Dendritic cell treated with granulocyte-macrophage colony-stimulating factor and Interleukin-4, amounts not matched to agents 40 ng/mL and 50 ng/mL, for 4 days (primary cell): ENCODE results near the gene GAST.
"Not testable (repeated sequence)": the region's sequence is repeated elsewhere in the genome, so short reads cannot be mapped to it uniquely, and the experiment has no call there.

Source experiments
- H3K27ac Mint-ChIP-seq: one replicate; pipeline ENCODE4 v1.8.0; 2022; ENCODE audit warnings: mild to moderate bottlenecking, mixed read lengths
- H3K27me3 Mint-ChIP-seq: one replicate; pipeline ENCODE4 v1.8.0; 2022; ENCODE audit warnings: mild to moderate bottlenecking, mixed read lengths
- H3K36me3 Mint-ChIP-seq: one replicate; pipeline ENCODE4 v1.8.0; 2022; ENCODE audit warnings: low read depth, mixed read lengths
- H3K4me1 Mint-ChIP-seq: one replicate; pipeline ENCODE4 v1.8.0; 2022; ENCODE audit warnings: low read depth, mixed read lengths
- H3K4me3 Mint-ChIP-seq: one replicate; pipeline ENCODE4 v1.8.0; 2022; ENCODE audit warnings: mild to moderate bottlenecking, moderate library complexity, mixed read lengths
- H3K9me3 Mint-ChIP-seq: one replicate; pipeline ENCODE4 v1.8.0; 2022; ENCODE audit warnings: mixed read lengths
- intact Hi-C: fragments of 100-400 bp; cut with micrococcal nuclease; formaldehyde crosslinking; loops from one replicate; pipeline ENCODE4 v1.15.0; 2022

GAST gene

GRCh38 chr17:41689497-41690299 is 22.4 kb upstream of the GAST start:
- H3K4me3 Mint-ChIP-seq: peak overlapping the region; percentile 95
- no peaks in the 10 kb centered on the region for H3K27me3 Mint-ChIP-seq
- H3K9me3 Mint-ChIP-seq: no peaks in the 10 kb centered on the region
- intact Hi-C loops: no loop called here
- peak overlapping the region; percentile 100 for H3K27ac Mint-ChIP-seq
- peaks cover 28% of the 10 kb centered on the region for H3K4me1 Mint-ChIP-seq
- H3K36me3 Mint-ChIP-seq: peaks cover 62% of the 10 kb centered on the region

DNA sequence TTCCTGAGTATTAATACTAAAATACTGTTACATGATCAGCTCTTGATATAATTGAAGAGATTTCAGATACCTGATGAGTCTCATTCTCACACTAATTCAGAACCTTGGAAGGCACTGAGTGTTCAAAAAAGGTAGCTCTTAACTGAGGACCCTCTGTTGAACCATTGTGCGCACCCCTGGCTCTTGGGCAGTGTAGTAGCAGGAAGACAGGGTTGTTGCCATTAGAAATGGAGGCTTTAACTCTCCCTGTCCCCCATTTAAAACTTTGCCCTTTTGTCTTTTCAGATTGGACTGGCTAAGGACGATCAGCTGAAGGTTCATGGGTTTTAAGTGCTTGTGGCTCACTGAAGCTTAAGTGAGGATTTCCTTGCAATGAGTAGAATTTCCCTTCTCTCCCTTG is 21.6 kb upstream of the GAST start:
- intact Hi-C loops: no loop called here
- peaks cover 35% of the 10 kb centered on the region for H3K4me1 Mint-ChIP-seq
- H3K9me3 Mint-ChIP-seq: no peaks in the 10 kb centered on the region
- H3K27ac Mint-ChIP-seq: peak overlapping the region; percentile 100
- H3K4me3 Mint-ChIP-seq: peak overlapping the region; percentile 95
- H3K36me3 Mint-ChIP-seq: peaks cover 70% of the 10 kb centered on the region
- H3K27me3 Mint-ChIP-seq: no peaks in the 10 kb centered on the region

- Mint-ChIP-seq H3K9me3 (no peaks in the 10 kb centered on the region), H3K4me3 (no peak overlapping the region), H3K4me1 (peaks cover 38% of the 10 kb centered on the region), H3K36me3 (peaks cover 72% of the 10 kb centered on the region), H3K27ac (peak overlapping the region; percentile 100), H3K27me3 (no peaks in the 10 kb centered on the region)
- intact Hi-C loops: no loop called here
Measured at GRCh38 chr17:41691031-41691777, 20.9 kb upstream of the GAST start.

- H3K27ac Mint-ChIP-seq: peak overlapping the region; percentile 64
- peaks cover 72% of the 10 kb centered on the region for H3K36me3 Mint-ChIP-seq
- peak overlapping the region; percentile 9 for H3K4me3 Mint-ChIP-seq
- no peaks in the 10 kb centered on the region for H3K9me3 Mint-ChIP-seq
- H3K27me3 Mint-ChIP-seq: no peaks in the 10 kb centered on the region
- intact Hi-C loops: no loop called here
- H3K4me1 Mint-ChIP-seq: peaks cover 38% of the 10 kb centered on the region
Measured at GRCh38 chr17:41692722-41693521, 19.2 kb upstream of the GAST start.

DNA sequence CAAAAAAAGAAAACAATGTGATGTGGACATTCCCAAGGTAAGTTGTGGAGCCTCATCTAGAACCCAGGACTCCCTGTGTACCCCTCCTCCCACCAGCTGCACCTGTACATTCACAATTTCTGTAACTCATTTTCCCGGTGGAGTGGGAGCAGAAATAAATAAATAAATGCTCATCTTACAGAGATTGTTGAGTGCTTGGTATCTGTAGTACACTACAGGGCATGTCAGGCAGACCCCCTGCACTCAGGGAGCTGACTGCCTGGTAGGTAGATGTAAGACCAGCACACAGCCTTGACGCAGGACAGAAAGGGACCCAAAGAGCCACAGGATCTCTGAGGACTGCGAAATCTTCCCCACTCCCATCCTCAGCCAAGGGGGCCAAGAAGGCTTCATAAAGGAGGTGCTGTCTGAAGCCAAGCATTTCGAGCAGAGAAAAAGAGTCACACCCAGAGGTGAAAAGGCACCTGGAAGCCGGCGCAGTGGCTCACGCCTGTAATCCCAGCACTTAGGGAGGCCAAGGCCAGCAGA is 16.9 kb upstream of the GAST start:
- H3K4me1 Mint-ChIP-seq: peaks cover 28% of the 10 kb centered on the region

GRCh38 chr17:41695954-41696757 is 16.0 kb upstream of the GAST start:
- no peaks in the 10 kb centered on the region for H3K9me3 Mint-ChIP-seq
- H3K36me3 Mint-ChIP-seq: peaks cover 45% of the 10 kb centered on the region
- peaks cover 28% of the 10 kb centered on the region for H3K4me1 Mint-ChIP-seq
- intact Hi-C loops: no loop called here
- no peaks in the 10 kb centered on the region for H3K27me3 Mint-ChIP-seq
- no peak overlapping the region for H3K4me3 Mint-ChIP-seq
- H3K27ac Mint-ChIP-seq: peak overlapping the region; percentile 44

More for the DNA sequence above, 16.9 kb upstream of the GAST start:
- H3K36me3 Mint-ChIP-seq: peaks cover 54% of the 10 kb centered on the region
- H3K27ac Mint-ChIP-seq: peak overlapping the region; percentile 44
- no peaks in the 10 kb centered on the region for H3K27me3 Mint-ChIP-seq
- no peak overlapping the region for H3K4me3 Mint-ChIP-seq
- intact Hi-C loops: no loop called here
- H3K9me3 Mint-ChIP-seq: no peaks in the 10 kb centered on the region

GRCh38 chr17:41697122-41697962 is 14.8 kb upstream of the GAST start:
- Mint-ChIP-seq H3K27ac (no peak overlapping the region), H3K9me3 (no peaks in the 10 kb centered on the region), H3K27me3 (peaks cover 2% of the 10 kb centered on the region), H3K4me1 (peaks cover 28% of the 10 kb centered on the region), H3K36me3 (peaks cover 33% of the 10 kb centered on the region), H3K4me3 (no peak overlapping the region)
- intact Hi-C loops: no loop called here

DNA sequence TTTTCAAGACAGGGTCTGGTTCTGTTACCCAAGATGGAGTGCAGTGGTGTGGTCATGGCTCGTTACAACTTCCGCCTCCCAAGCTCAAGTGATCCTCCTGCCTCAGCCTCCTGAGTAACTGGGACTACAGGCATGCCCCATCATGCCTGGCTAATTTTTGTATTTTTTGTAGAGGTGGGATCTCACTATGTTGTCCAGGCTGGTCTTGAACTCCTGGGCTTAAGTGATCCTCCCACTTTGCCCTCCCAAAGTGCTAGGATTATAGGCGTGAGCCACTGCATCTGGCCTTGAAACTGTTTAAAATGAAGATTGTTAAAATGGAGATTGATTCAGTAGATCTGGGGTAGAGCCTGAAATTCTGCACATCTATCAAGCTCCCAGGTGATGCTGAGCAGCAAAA is 11.3 kb upstream of the GAST start:
- H3K9me3 Mint-ChIP-seq, H3K27me3 Mint-ChIP-seq, intact Hi-C loops, H3K27ac Mint-ChIP-seq, H3K36me3 Mint-ChIP-seq, H3K4me3 Mint-ChIP-seq: not testable (repeated sequence)
- H3K4me1 Mint-ChIP-seq: peaks cover 17% of the 10 kb centered on the region

DNA sequence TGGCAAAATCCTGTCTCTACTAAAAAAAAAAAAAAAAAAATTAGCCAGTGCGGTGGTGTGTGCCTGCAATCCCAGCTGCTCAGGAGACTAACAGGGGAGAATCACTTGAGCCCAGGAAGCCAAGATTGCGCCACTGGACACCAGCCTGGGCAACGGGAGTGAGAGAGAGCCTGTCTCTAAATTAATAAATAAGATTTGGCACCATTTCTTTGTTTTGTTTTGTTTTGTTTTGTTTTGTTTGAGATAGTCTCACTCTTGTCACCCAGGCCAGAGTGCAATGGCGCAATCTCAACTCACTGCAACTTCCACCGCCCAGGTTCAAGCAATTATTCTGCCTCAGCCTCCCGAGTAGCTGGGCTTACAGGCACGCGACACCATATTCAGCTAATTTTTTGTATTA is 9.4 kb upstream of the GAST start:
- no peaks in the 10 kb centered on the region for H3K36me3 Mint-ChIP-seq
- no peaks in the 10 kb centered on the region for H3K4me1 Mint-ChIP-seq
- H3K27me3 Mint-ChIP-seq: peaks cover 8% of the 10 kb centered on the region
- no peaks in the 10 kb centered on the region for H3K9me3 Mint-ChIP-seq
- intact Hi-C loops: no loop called here
- no peak overlapping the region for H3K27ac Mint-ChIP-seq
- no peak overlapping the region for H3K4me3 Mint-ChIP-seq

GRCh38 chr17:41705271-41705991 is 6.7 kb upstream of the GAST start:
- H3K27ac Mint-ChIP-seq: no peak overlapping the region
- H3K9me3 Mint-ChIP-seq: no peaks in the 10 kb centered on the region
- no peaks in the 10 kb centered on the region for H3K4me1 Mint-ChIP-seq
- H3K4me3 Mint-ChIP-seq: no peak overlapping the region
- peaks cover 12% of the 10 kb centered on the region for H3K27me3 Mint-ChIP-seq
- H3K36me3 Mint-ChIP-seq: no peaks in the 10 kb centered on the region
- intact Hi-C loops: no loop called here

DNA sequence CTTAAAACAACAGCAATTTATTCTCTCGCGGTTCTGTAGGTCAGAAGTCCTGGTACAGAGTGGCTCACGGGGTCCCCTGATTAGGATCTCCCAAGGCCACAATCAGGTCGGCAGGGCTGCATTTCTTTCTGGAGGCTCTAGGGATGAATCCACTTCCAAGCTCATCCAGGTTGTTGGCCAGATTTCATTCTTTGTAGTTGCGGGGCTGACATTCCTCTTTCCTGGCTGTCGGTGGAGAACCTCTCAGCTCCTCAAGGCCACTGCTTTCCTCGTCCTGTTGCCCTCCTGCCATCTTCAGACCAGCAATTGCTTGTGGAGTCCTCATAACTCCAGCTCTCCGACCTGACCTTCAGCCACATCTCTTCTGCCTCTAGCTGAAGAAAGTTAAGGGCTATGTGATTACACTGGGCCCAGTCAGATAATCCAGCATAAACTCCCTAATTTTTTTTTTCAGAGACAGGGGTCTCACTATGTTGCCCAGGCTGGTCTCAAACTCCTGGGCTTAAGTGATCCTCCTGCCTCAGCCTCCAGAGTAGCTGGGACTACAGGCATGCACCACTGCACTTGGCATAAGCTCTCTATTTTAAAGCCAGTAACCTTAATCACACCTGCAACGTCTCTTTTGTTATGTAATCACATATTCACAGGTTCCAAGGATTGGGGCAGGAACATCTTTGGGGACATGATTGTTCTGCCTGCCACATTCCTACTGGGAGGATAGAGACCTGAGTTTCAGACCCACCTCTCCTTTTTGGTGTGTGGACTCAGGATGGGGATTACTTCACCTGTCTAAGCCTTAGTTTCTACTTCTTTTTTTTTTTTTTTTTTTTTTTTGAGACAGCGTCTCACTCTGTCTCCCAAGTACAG is 4.1 kb upstream of the GAST start:
- Mint-ChIP-seq H3K36me3 (no peaks in the 10 kb centered on the region), H3K4me1 (no peaks in the 10 kb centered on the region), H3K4me3 (no peak overlapping the region), H3K9me3 (no peaks in the 10 kb centered on the region), H3K27me3 (peaks cover 31% of the 10 kb centered on the region), H3K27ac (no peak overlapping the region)
- intact Hi-C loops: no loop called here
